H9 (cell line): ENCODE data around the gene TMOD3. TPM values are rescaled to one million over a fixed set of nuclear protein-coding genes. Genes with fewer than 3 reads are reported as not detected.

Experiments
- DNase-seq: peaks from one replicate; pipeline ENCODE4 v3.0.0-alpha.2; 2017
- H2AFZ ChIP-seq: one replicate; pipeline ENCODE4 v1.6.1; 2013; ENCODE audit warnings: mild to moderate bottlenecking, low read length, control low read depth, moderate library complexity
- H2AK5ac ChIP-seq: 2 replicates; pipeline ENCODE4 v1.6.1; 2013; ENCODE audit warnings: low read length, control low read depth, mixed read lengths; ENCODE audit not compliant: insufficient read length
- H2BK120ac ChIP-seq: one replicate; pipeline ENCODE4 v1.6.1; 2013; ENCODE audit warnings: low read depth, mild to moderate bottlenecking, low read length, control low read depth, inconsistent platforms; ENCODE audit not compliant: poor library complexity, severe bottlenecking
- H2BK12ac ChIP-seq: 2 replicates; pipeline ENCODE4 v1.6.1; 2013; ENCODE audit warnings: low read length, control low read depth, mixed read lengths, low read depth; ENCODE audit not compliant: insufficient read length
- H2BK15ac ChIP-seq: 2 replicates; pipeline ENCODE4 v1.6.1; 2013; ENCODE audit warnings: low read depth, low read length, control low read depth
- H2BK20ac ChIP-seq: one replicate; pipeline ENCODE4 v1.6.1; 2013; ENCODE audit warnings: low read depth, mild to moderate bottlenecking, low read length, control low read depth, inconsistent platforms; ENCODE audit not compliant: poor library complexity, severe bottlenecking
- H2BK5ac ChIP-seq: 2 replicates; pipeline ENCODE4 v1.6.1; 2013; ENCODE audit warnings: low read length, control low read depth, mixed read lengths; ENCODE audit not compliant: insufficient read length
- H3K14ac ChIP-seq: 2 replicates; pipeline ENCODE4 v1.6.1; 2013; ENCODE audit warnings: low read length, control low read depth; ENCODE audit not compliant: insufficient read depth
- H3K18ac ChIP-seq: 2 replicates; pipeline ENCODE4 v1.6.1; 2013; ENCODE audit warnings: low read depth, mild to moderate bottlenecking, mixed read lengths, low read length, control low read depth; ENCODE audit not compliant: insufficient read length
- H3K23ac ChIP-seq: 2 replicates; pipeline ENCODE4 v1.6.1; 2013; ENCODE audit warnings: low read length, control low read depth, mixed read lengths, low read depth; ENCODE audit not compliant: insufficient read length
- H3K23me2 ChIP-seq: 2 replicates; pipeline ENCODE4 v1.6.1; 2013; ENCODE audit warnings: low read depth, mild to moderate bottlenecking, mixed read lengths, low read length, control low read depth; ENCODE audit not compliant: insufficient read length, poor library complexity, severe bottlenecking
- H3K27ac ChIP-seq: 2 replicates; pipeline ENCODE4 v1.5.1; 2013; ENCODE audit warnings: low read length, control low read depth, mixed read lengths, low read depth; ENCODE audit not compliant: insufficient read length
- H3K27me3 ChIP-seq: 2 replicates; pipeline ENCODE4 v1.6.1; 2013; ENCODE audit warnings: low read length, control low read depth, inconsistent platforms; ENCODE audit not compliant: insufficient read depth
- H3K4ac ChIP-seq: 2 replicates; pipeline ENCODE4 v1.6.1; 2013; ENCODE audit warnings: low read depth, mild to moderate bottlenecking, control low read depth, inconsistent platforms, low read length, moderate library complexity
- H3K4me1 ChIP-seq: 2 replicates; pipeline ENCODE4 v1.6.1; 2013; ENCODE audit warnings: low read length, control low read depth, inconsistent platforms; ENCODE audit not compliant: insufficient read depth
- H3K4me2 ChIP-seq: 2 replicates; pipeline ENCODE4 v1.6.1; 2013; ENCODE audit warnings: low read length, control low read depth, mixed read lengths; ENCODE audit not compliant: insufficient read length, insufficient read depth
- H3K56ac ChIP-seq: 2 replicates; pipeline ENCODE4 v1.6.1; 2013; ENCODE audit warnings: low read depth, mild to moderate bottlenecking, mixed read lengths, low read length, control low read depth; ENCODE audit not compliant: insufficient read length
- H3K79me1 ChIP-seq: 2 replicates; pipeline ENCODE4 v1.6.1; 2013; ENCODE audit warnings: low read depth, mild to moderate bottlenecking, moderate library complexity, low read length, control low read depth, inconsistent platforms; ENCODE audit not compliant: insufficient read depth, poor library complexity, severe bottlenecking
- H3K79me2 ChIP-seq: 2 replicates; pipeline ENCODE4 v1.6.1; 2013; ENCODE audit warnings: low read length, control low read depth, inconsistent platforms; ENCODE audit not compliant: insufficient read depth
- H3K9ac ChIP-seq: 2 replicates; pipeline ENCODE4 v1.6.1; 2013; ENCODE audit warnings: low read length, control low read depth, mixed read lengths; ENCODE audit not compliant: insufficient read length; ENCODE audit errors: extremely low read depth
- H3K9me3 ChIP-seq: one replicate; pipeline ENCODE4 v1.6.1; 2013; ENCODE audit warnings: low read depth, low read length, inconsistent platforms; ENCODE audit not compliant: control insufficient read depth
- H3T11ph ChIP-seq: one replicate; pipeline ENCODE4 v1.6.1; 2013; ENCODE audit warnings: mild to moderate bottlenecking, low read length, control low read depth, inconsistent platforms
- H4K20me1 ChIP-seq: one replicate; pipeline ENCODE4 v1.6.1; 2013; ENCODE audit not compliant: control insufficient read depth, insufficient read length, insufficient read depth
- H4K5ac ChIP-seq: 2 replicates; pipeline ENCODE4 v1.6.1; 2013; ENCODE audit warnings: low read depth, mild to moderate bottlenecking, mixed read lengths, low read length, control low read depth; ENCODE audit not compliant: insufficient read length
- H4K8ac ChIP-seq: replicated peaks from 2 replicates; pipeline ENCODE4 v1.6.1; 2013; ENCODE audit warnings: low read length, control low read depth, mixed read lengths, low read depth; ENCODE audit not compliant: insufficient read length
- H4K91ac ChIP-seq: 2 replicates; pipeline ENCODE4 v1.6.1; 2013; ENCODE audit warnings: low read depth, mild to moderate bottlenecking, moderate library complexity, mixed read lengths, low read length, control low read depth; ENCODE audit not compliant: insufficient read length
- H3K27ac Mint-ChIP-seq, 3 experiments: 2 replicates in 2 of 3; 3 replicates in 1 of 3; pipeline ENCODE4 v1.8.0; 2020 to 2021; ENCODE audit warnings: mixed read lengths in 3 of 3, mild to moderate bottlenecking in 1 of 3, moderate library complexity in 1 of 3
- H3K27me3 Mint-ChIP-seq: 2 replicates; pipeline ENCODE4 v1.8.0; 2021; ENCODE audit warnings: low read depth, mild to moderate bottlenecking, moderate library complexity, mixed read lengths
- H3K36me3 Mint-ChIP-seq, 3 experiments: 2 replicates in 2 of 3; 3 replicates in 1 of 3; pipeline ENCODE4 v1.8.0; 2020 to 2021; ENCODE audit warnings: low read depth in 3 of 3, mixed read lengths in 3 of 3; ENCODE audit not compliant: insufficient read depth in 1 of 3
- H3K4me1 Mint-ChIP-seq, 2 experiments: 2 replicates each; pipeline ENCODE4 v1.8.0; 2020; ENCODE audit warnings: mixed read lengths in 2 of 2
- H3K4me3 Mint-ChIP-seq, 2 experiments: 2 replicates in 1 of 2; 3 replicates in 1 of 2; pipeline ENCODE4 v1.8.0; 2020 to 2021; ENCODE audit warnings: mild to moderate bottlenecking in 2 of 2, mixed read lengths in 2 of 2, moderate library complexity in 1 of 2
- H3K9me3 Mint-ChIP-seq, 2 experiments: 2 replicates in 1 of 2; 3 replicates in 1 of 2; pipeline ENCODE4 v1.8.0; 2020; ENCODE audit warnings: mild to moderate bottlenecking in 2 of 2, mixed read lengths in 2 of 2, moderate library complexity in 1 of 2
- WGBS: extraction: QIAGEN DNeasy Blood & Tissue Kit; methylation state at CpG from one replicate; pipeline ENCODE4 v1.1.7; 2013; ENCODE audit warnings: missing lambda C conversion rate, low lambda C conversion rate, mixed read lengths; ENCODE audit not compliant: insufficient read length; ENCODE audit errors: extremely low coverage; 5-methylcytosine and 5-hydroxymethylcytosine counted together
- total RNA-seq: library from RNA; stranded (reverse); gene quantifications from 2 replicates; pipeline ENCODE4 v1.2.1, GENCODE V29; 2021
- TF ChIP-seq, protein P1 (sequence below): fragments of 200-600 bp; sonication (generic); conservative IDR thresholded peaks from 3 replicates; pipeline ENCODE4 v1.8.0; 2021; ENCODE audit warnings: antibody characterized with exemption, mild to moderate bottlenecking

The TMOD3 gene
- total RNA-seq, 1 experiment from 2014 or later = 24.7 TPM

- H3K4ac ChIP-seq = no peak overlapping the region
- Mint-ChIP-seq H3K36me3 (peaks cover 8 to 14% (median 10%) of the 10 kb centered on the region in 3 experiments; a peak in 5 of 7 replicates), H3K4me1 (peaks cover 20 to 31% of the 10 kb centered on the region in 2 experiments), H3K4me3 (no peak overlapping the region), H3K9me3 (no peaks in the 10 kb centered on the region), H3K27ac (no peak overlapping the region), H3K27me3 (no peaks in the 10 kb centered on the region)
- no peak overlapping the region for H2AK5ac ChIP-seq
- H3K9me3 ChIP-seq = no peaks in the 10 kb centered on the region
- no peak overlapping the region for H3K14ac ChIP-seq
- no peak overlapping the region for H4K91ac ChIP-seq
- H3K4me1 ChIP-seq = peaks cover 1% of the 10 kb centered on the region; the same call in 1 of the 2 replicates
- H3K27me3 ChIP-seq = no peaks in the 10 kb centered on the region
- H3K23ac ChIP-seq = no peak overlapping the region
- H4K5ac ChIP-seq = no peak overlapping the region
- no peak overlapping the region for H2AFZ ChIP-seq
- DNase-seq = no peak
- H3K18ac ChIP-seq = no peak overlapping the region
- no peak overlapping the region for H2BK120ac ChIP-seq
- WGBS = no CpG with 5 or more reads among the region's 10 CpGs
- no peaks in the 10 kb centered on the region for H3K23me2 ChIP-seq
- H3K79me1 ChIP-seq = peaks cover 3% of the 10 kb centered on the region
- H2BK12ac ChIP-seq = no peak overlapping the region
- H3K27ac ChIP-seq = no peak overlapping the region
- H2BK5ac ChIP-seq = no peak overlapping the region
- H4K8ac ChIP-seq = no peak overlapping the region
- H3K4me2 ChIP-seq = no peak overlapping the region
- H4K20me1 ChIP-seq = no peaks in the 10 kb centered on the region
- no peak overlapping the region for H3T11ph ChIP-seq
- no peak overlapping the region for H2BK20ac ChIP-seq
- no peak overlapping the region for H3K56ac ChIP-seq
- no peak overlapping the region for H3K9ac ChIP-seq
- no peaks in the 10 kb centered on the region for H3K79me2 ChIP-seq
- TF ChIP-seq, protein P1, sequence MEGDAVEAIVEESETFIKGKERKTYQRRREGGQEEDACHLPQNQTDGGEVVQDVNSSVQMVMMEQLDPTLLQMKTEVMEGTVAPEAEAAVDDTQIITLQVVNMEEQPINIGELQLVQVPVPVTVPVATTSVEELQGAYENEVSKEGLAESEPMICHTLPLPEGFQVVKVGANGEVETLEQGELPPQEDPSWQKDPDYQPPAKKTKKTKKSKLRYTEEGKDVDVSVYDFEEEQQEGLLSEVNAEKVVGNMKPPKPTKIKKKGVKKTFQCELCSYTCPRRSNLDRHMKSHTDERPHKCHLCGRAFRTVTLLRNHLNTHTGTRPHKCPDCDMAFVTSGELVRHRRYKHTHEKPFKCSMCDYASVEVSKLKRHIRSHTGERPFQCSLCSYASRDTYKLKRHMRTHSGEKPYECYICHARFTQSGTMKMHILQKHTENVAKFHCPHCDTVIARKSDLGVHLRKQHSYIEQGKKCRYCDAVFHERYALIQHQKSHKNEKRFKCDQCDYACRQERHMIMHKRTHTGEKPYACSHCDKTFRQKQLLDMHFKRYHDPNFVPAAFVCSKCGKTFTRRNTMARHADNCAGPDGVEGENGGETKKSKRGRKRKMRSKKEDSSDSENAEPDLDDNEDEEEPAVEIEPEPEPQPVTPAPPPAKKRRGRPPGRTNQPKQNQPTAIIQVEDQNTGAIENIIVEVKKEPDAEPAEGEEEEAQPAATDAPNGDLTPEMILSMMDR = no peak
- no peak overlapping the region for H2BK15ac ChIP-seq
These were observed 32.3 kb downstream of the TMOD3 start for GRCh38 chr15:51861557-51862359.
